GM18519 (cell line): ENCODE results near the gene C3orf85.
"Not testable (repeated sequence)": the region's sequence is repeated elsewhere in the genome, so short reads cannot be mapped to it uniquely, and the experiment has no call there.

Experiments
- ATAC-seq: cut with Tn5 transposase; IDR thresholded peaks from one replicate; pipeline ENCODE4 v1.9.1; 2021; ENCODE audit warnings: mild to moderate bottlenecking, moderate library complexity; ENCODE audit not compliant: unreplicated experiment, low FRiP score

Gene C3orf85

GRCh38 chr3:109136523-109136922, at the start of gene C3orf85:
TSS of gene C3orf85 (plus strand) at chr3:109136719. CDS start at chr3:109136848, 129 bp downstream.
- ATAC-seq: no peak

- no peak for ATAC-seq
Observed at GRCh38 chr3:109089265-109089664, 47.3 kb upstream of the C3orf85 start.

- ATAC-seq: no peak
Observed at GRCh38 chr3:109091846-109092245, 44.7 kb upstream of the C3orf85 start.

GRCh38 chr3:109093561-109093960, 43.0 kb upstream of the C3orf85 start:
- ATAC-seq: no peak

GRCh38 chr3:109095166-109095565, 41.4 kb upstream of the C3orf85 start:
- ATAC-seq: no peak

GRCh38 chr3:109098079-109098644, 38.4 kb upstream of the C3orf85 start:
- ATAC-seq: peak; percentile 54

- no peak for ATAC-seq
Observed at GRCh38 chr3:109109574-109109973, 26.9 kb upstream of the C3orf85 start.

GRCh38 chr3:109112946-109113760, 23.4 kb upstream of the C3orf85 start:
- no peak for ATAC-seq

GRCh38 chr3:109114746-109115145, 21.8 kb upstream of the C3orf85 start:
- no peak for ATAC-seq

- ATAC-seq: no peak
Observed at GRCh38 chr3:109115451-109115850, 21.1 kb upstream of the C3orf85 start.

- ATAC-seq: no peak
Observed at GRCh38 chr3:109116031-109116430, 20.5 kb upstream of the C3orf85 start.

GRCh38 chr3:109117939-109118338, 18.6 kb upstream of the C3orf85 start, which contains the start of gene MORC1:
TSS of gene MORC1 (minus strand) at chr3:109118134. CDS start at chr3:109118059, 75 bp downstream.
- no peak for ATAC-seq

- ATAC-seq: no peak
Observed at GRCh38 chr3:109118584-109118983, 17.9 kb upstream of the C3orf85 start.

- ATAC-seq: no peak
Observed at GRCh38 chr3:109122690-109123089, 13.8 kb upstream of the C3orf85 start.

GRCh38 chr3:109125902-109126301, 10.6 kb upstream of the C3orf85 start:
- ATAC-seq: no peak

- ATAC-seq: no peak
Observed at GRCh38 chr3:109127553-109127952, 9.0 kb upstream of the C3orf85 start.

- no peak for ATAC-seq
Observed at GRCh38 chr3:109131276-109131675, 5.2 kb upstream of the C3orf85 start.

GRCh38 chr3:109132801-109133473, 3.6 kb upstream of the C3orf85 start:
- no peak for ATAC-seq

GRCh38 chr3:109133474-109133816, 3.1 kb upstream of the C3orf85 start:
- not testable (repeated sequence) for ATAC-seq

- no peak for ATAC-seq
Observed at GRCh38 chr3:109137761-109138160, 1.2 kb downstream of the C3orf85 start.

GRCh38 chr3:109140318-109140717, 3.8 kb downstream of the C3orf85 start:
- ATAC-seq: no peak
